HepG2 (cell line): ENCODE data around the gene PGLYRP4. TPM values are rescaled to one million over a fixed set of nuclear protein-coding genes. Genes with fewer than 3 reads are reported as not detected.

Source experiments
- ATAC-seq: fragments of 200-7000 bp; cut with Tn5 transposase; 3 replicates; pipeline ENCODE4 v1.9.1; 2020; ENCODE audit warnings: mild to moderate bottlenecking, moderate library complexity
- BruUV-seq: library from RNA; stranded (reverse); fragments of 400-500 nt; replicated peaks from 2 replicates; lab custom pipeline; 2021; lab: Mats Ljungman, UMichigan
- CTCF ChIA-PET: fragments of 300-600 bp; formaldehyde crosslinking; extraction: SDS; loops from one replicate; lab custom pipeline; 2021; ENCODE audit warnings: low total read pairs, inconsistent platforms, low intra/inter-chr PET ratio; lab: Yijun Ruan, JAX
- POLR2A ChIA-PET: fragments of 350-600 bp; sonication (Branson Sonifier 250); formaldehyde crosslinking; loops from one replicate; lab custom pipeline; 2020; ENCODE audit warnings: antibody characterized with exemption, inconsistent platforms; lab: Yijun Ruan, JAX
- DNase-seq: peaks from one replicate; pipeline ENCODE4 v3.0.0-alpha.2; 2015; ENCODE audit warnings: low spot score
- FAIRE-seq: peaks from 3 replicates; lab custom pipeline; 2011; peaks lifted over from hg19 to GRCh38; lab: Jason Lieb, UNC
- H2AFZ ChIP-seq: one replicate; pipeline ENCODE4 v1.6.1; 2011; ENCODE audit warnings: low read length, inconsistent platforms
- H3K27ac ChIP-seq: fragments of 300-600 bp; 3 replicates; pipeline ENCODE4 v1.8.0; 2011; ENCODE audit warnings: mixed run types, mild to moderate bottlenecking, mixed read lengths, low read length, inconsistent platforms; ENCODE audit not compliant: insufficient read depth; ENCODE audit errors: extremely low read length
- H3K27me3 ChIP-seq, 2 experiments: fragments of 200-600 bp in 1 of 2; 2 replicates in 1 of 2; 3 replicates in 1 of 2; pipeline versions ENCODE4 v1.6.0 to v1.8.0; 2011; ENCODE audit warnings: low read length in 2 of 2, mild to moderate bottlenecking in 2 of 2, moderate library complexity in 2 of 2, inconsistent platforms in 1 of 2; ENCODE audit not compliant: insufficient read depth in 2 of 2, control insufficient read depth in 1 of 2
- H3K36me3 ChIP-seq, 2 experiments: fragments of 200-600 bp in 1 of 2; replicated peaks in 1 of 2; 2 replicates in 1 of 2; 3 replicates in 1 of 2; pipeline versions ENCODE4 v1.5.1 to v1.8.0; 2011; ENCODE audit warnings: low read length in 2 of 2, inconsistent platforms in 1 of 2; ENCODE audit not compliant: insufficient read depth in 2 of 2, control insufficient read depth in 1 of 2
- H3K4me1 ChIP-seq: 2 replicates; pipeline ENCODE4 v1.5.1; 2012; ENCODE audit warnings: low read length, inconsistent platforms; ENCODE audit not compliant: insufficient read depth
- H3K4me2 ChIP-seq: 2 replicates; pipeline ENCODE4 v1.6.0; 2011; ENCODE audit warnings: low read depth, low read length, inconsistent platforms
- H3K4me3 ChIP-seq, 3 experiments: fragments of 200-600 bp in 1 of 3; sonication (generic), shearing (Covaris generic) in 1 of 3; replicated peaks in 1 of 3; 2 replicates each; pipeline ENCODE4 v1.5.1; 2011 to 2016; ENCODE audit warnings: low read length in 3 of 3, inconsistent platforms in 2 of 3, low read depth in 2 of 3, mild to moderate bottlenecking in 2 of 3, control low read depth in 1 of 3, mixed read lengths in 1 of 3; ENCODE audit not compliant: insufficient read depth in 1 of 3
- H3K79me2 ChIP-seq: one replicate; pipeline ENCODE4 v1.6.1; 2011; ENCODE audit warnings: low read length, inconsistent platforms; ENCODE audit not compliant: insufficient read depth
- H3K9ac ChIP-seq: 2 replicates; pipeline ENCODE4 v1.6.0; 2011; ENCODE audit warnings: mild to moderate bottlenecking, low read depth, low read length, inconsistent platforms; ENCODE audit not compliant: insufficient read depth
- H3K9me3 ChIP-seq: 2 replicates; pipeline ENCODE4 v1.5.1; 2012; ENCODE audit warnings: mild to moderate bottlenecking, low read length
- H4K20me1 ChIP-seq: 2 replicates; pipeline ENCODE4 v1.6.0; 2011; ENCODE audit warnings: inconsistent platforms, mild to moderate bottlenecking, low read length, moderate library complexity; ENCODE audit not compliant: insufficient read depth
- ELF3 ChIP-seq: IDR thresholded peaks from 2 replicates; pipeline ENCODE4 v1.6.1; 2016; ENCODE audit warnings: missing genetic modification reagents, missing compliant biosample characterization
- FOXJ3 ChIP-seq: sonication (generic); formaldehyde crosslinking; IDR thresholded peaks from 2 replicates; pipeline ENCODE4 v1.4.0; 2020; ENCODE audit warnings: missing genetic modification reagents, mild to moderate bottlenecking, borderline replicate concordance
- HOXA5 ChIP-seq: sonication (generic); formaldehyde crosslinking; IDR thresholded peaks from 2 replicates; pipeline ENCODE4 v1.4.0; 2020; ENCODE audit warnings: missing genetic modification reagents
- MYC ChIP-seq: sonication (generic); formaldehyde crosslinking; IDR thresholded peaks from 2 replicates; pipeline ENCODE4 v1.9.0; 2021; ENCODE audit warnings: missing genetic modification reagents, borderline replicate concordance
- NR1H2 ChIP-seq: sonication (generic); formaldehyde crosslinking; IDR thresholded peaks from 2 replicates; pipeline ENCODE4 v1.8.1; 2022; ENCODE audit warnings: low read depth, missing genetic modification reagents, borderline replicate concordance
- PCBP1 ChIP-seq: fragments of 200-400 bp; formaldehyde crosslinking; IDR thresholded peaks from 2 replicates; pipeline ENCODE4 v1.6.1; 2017; ENCODE audit warnings: mild to moderate bottlenecking, low read depth, low read length, borderline replicate concordance
- PRDM10 ChIP-seq: sonication (generic); formaldehyde crosslinking; IDR thresholded peaks from 2 replicates; pipeline ENCODE4 v1.4.0; 2020; ENCODE audit warnings: low read depth, missing genetic modification reagents
- ZBTB40 ChIP-seq, 2 experiments: fragments of 450-650 bp in 1 of 2; sonication (generic) in 1 of 2; formaldehyde crosslinking in 1 of 2; IDR thresholded peaks; 2 replicates each; pipeline versions ENCODE4 v1.6.1 to v1.8.0; 2016 to 2022; ENCODE audit warnings: antibody characterized with exemption in 1 of 2, mild to moderate bottlenecking in 1 of 2, missing genetic modification reagents in 1 of 2
- ZNF546 ChIP-seq: sonication (generic); formaldehyde crosslinking; conservative IDR thresholded peaks from 2 replicates; pipeline ENCODE4 v1.8.1; 2023; ENCODE audit warnings: mild to moderate bottlenecking, missing genetic modification reagents
- WGBS: methylation state at CpG from one replicate; pipeline ENCODE4 v1.1.6; 2017; ENCODE audit warnings: low lambda C conversion rate; 5-methylcytosine and 5-hydroxymethylcytosine counted together
- in situ Hi-C: cut with HindIII; loops from 2 replicates; pipeline ENCODE4 v1.10.0; 2017; ENCODE audit warnings: low pct_unique_long_range_greater_than_20kb; ENCODE audit not compliant: extremely low pct_ligation_motif_present
- intact Hi-C: fragments of 100-400 bp; cut with micrococcal nuclease; formaldehyde crosslinking; loops from one replicate; pipeline ENCODE4 v1.10.0; 2022; ENCODE audit not compliant: unreplicated experiment
- polyA plus RNA-seq, 8 experiments: library from polyadenylated mRNA; depleted of rRNA in 3 of 8; stranded (reverse) in 7 of 8; unstranded in 1 of 8; fragments of >200 nt; fragmentation: Illumina TruSeq in 4 of 8; extraction: Trizol in 4 of 8; gene quantifications; 2 replicates each; pipeline versions ENCODE4 v1.2.1 to v1.2.3, GENCODE V29; 2011 to 2016; ENCODE audit warnings: low read depth in 4 of 8, missing spikeins in 1 of 8, mixed read lengths in 1 of 8; ENCODE audit not compliant: insufficient read depth in 1 of 8
- total RNA-seq, 5 experiments: library from RNA; depleted of rRNA; stranded (reverse); fragments of >200 nt; fragmentation: Illumina TruSeq; extraction: Trizol; gene quantifications; 2 replicates each; pipeline ENCODE4 v1.2.3, GENCODE V29; 2016; ENCODE audit warnings: low read depth in 1 of 5

The PGLYRP4 gene
- total and polyA plus RNA-seq, 2 of the 13 experiments (the other 11 are each of a cell fraction or from before 2014, with no cell fraction given): not detected

DNA sequence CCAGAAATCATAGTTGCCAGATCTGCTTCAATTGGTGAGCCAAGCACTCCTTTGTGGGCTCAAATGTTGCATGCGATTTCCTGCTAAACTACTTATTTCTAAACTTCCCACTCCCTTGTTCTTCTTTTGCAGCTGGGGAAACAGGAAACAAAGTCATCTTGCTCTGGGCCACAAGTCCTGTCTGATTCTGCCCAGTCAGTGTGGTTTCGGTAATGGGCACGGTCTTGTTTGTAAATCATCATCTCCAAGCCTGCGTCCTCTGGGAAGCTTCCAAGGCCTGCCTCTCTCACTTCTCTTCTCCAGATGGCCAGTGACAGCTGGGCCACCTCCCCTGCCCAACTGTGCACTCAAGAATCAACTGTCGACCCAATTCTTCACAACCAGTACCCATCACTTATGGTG lies 37.9 kb upstream of the PGLYRP4 start (continued):
- TF ChIP-seq ZBTB40 (IDR thresholded peaks at IDR 0.05) (no peak), ZBTB40 (CRISPR knock-in tag; IDR thresholded peaks at IDR 0.05) (no peak), PCBP1 (no peak)

- ATAC-seq: no peak
- POLR2A ChIA-PET: no interaction called here
- WGBS: 8% methylated on average over 4 of the region's 4 CpGs
- H3K9ac ChIP-seq: no peak overlapping the region
- H3K79me2 ChIP-seq: no peaks in the 10 kb centered on the region
- no peak for DNase-seq
- no peaks in the 10 kb centered on the region; a peak in 1 of 5 replicates for H3K27me3 ChIP-seq
- H3K9me3 ChIP-seq: no peaks in the 10 kb centered on the region
- BruUV-seq: no TSS peak
- no peaks in the 10 kb centered on the region for H4K20me1 ChIP-seq
- intact Hi-C loops: no loop called here
- no peaks in the 10 kb centered on the region for H3K4me1 ChIP-seq
- CTCF ChIA-PET: no interaction called here
- H2AFZ ChIP-seq: no peak overlapping the region
- in situ Hi-C loops: no loop called here
- no peak overlapping the region for H3K27ac ChIP-seq
- FAIRE-seq: no peak
- no peaks in the 10 kb centered on the region for H3K36me3 ChIP-seq
- no peak overlapping the region for H3K4me3 ChIP-seq
- H3K4me2 ChIP-seq: no peak overlapping the region
- TF ChIP-seq ELF3 (CRISPR knock-in tag) (no peak), MYC (no peak), ZNF546 (no peak), HOXA5 (no peak), PRDM10 (no peak), FOXJ3 (CRISPR knock-in tag) (no peak), NR1H2 (CRISPR knock-in tag) (no peak)
Measured at GRCh38 chr1:153384958-153385580, 36.4 kb upstream of the PGLYRP4 start.
